ELF-1 (cell line): Measurements from ENCODE around the gene MMP15.
"Not testable (repeated sequence)": the region's sequence is repeated elsewhere in the genome, so short reads cannot be mapped to it uniquely, and the experiment has no call there.

Experiments
- DNase-seq: peaks from one replicate; pipeline ENCODE4 v3.0.0-alpha.2; 2016; ENCODE audit warnings: low read depth, low spot score

MMP15 gene

DNA sequence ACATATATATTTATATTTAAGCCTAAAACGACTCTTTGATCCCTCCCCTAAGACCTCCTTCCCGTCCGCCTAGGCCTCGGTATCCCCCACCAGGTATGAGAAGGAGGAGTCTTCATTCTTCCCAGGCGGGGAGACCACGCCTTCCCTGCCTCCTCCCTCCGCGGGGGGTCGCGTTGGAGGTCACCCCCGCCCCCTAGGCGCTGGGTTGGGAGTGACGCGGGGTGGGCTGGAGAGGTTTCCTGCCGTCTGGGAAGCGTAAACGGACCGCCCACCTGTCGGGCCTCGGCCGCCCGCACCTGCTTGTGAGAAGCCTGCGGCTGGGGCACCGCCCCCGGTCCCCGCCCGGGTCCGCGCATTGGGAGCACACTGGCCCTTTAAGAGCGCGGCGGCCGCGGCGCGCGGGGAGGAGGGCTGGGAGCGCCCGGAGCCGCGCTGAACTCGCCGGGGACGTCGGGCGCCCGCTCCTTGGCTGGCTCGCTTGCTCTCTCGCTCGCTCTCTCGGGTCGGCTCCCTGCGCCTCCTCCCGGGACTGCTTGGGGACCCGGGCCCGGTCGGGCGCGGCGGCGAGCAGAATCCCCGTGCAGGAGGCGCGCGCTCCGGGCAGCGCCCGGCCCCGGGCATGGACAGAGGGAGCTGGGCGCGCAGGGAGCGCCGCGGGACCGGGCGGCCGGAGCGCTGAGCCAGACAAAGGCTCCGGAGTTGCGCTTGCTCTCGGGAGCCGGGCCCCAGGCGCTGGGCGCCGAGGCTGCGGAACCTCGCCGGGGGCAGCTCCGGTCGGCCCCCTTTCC lies at the start of gene MMP15:
TSS of gene MMP15 (plus strand) at position 404 of the 788 bp plus-strand sequence. CDS start 597 bp downstream, outside the sequence.
- peak; percentile 98 for DNase-seq

DNA sequence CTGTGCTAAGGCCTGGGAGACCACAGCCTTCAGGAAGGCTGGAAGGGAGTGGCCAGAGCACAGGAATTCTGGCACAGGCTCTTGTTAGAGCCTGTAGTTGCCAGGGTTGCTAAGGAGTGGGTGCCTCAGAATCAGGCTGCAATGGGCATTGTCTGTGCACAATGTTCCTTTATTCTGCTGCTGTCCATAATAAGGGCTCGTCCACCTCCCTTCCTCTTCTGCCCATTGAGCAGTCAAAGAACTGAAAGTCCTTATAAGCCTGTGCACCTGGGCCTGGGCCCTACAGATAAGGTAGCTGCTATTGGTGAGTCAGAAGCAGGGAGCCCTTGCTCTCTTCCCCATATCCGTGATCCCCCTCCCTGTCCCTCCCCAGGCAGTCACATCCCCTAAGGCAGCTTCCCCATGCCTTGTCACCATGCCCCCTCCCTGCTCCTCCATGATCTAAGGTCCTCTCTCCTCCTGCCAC lies 49.2 kb upstream of the MMP15 start:
- no peak for DNase-seq

DNA sequence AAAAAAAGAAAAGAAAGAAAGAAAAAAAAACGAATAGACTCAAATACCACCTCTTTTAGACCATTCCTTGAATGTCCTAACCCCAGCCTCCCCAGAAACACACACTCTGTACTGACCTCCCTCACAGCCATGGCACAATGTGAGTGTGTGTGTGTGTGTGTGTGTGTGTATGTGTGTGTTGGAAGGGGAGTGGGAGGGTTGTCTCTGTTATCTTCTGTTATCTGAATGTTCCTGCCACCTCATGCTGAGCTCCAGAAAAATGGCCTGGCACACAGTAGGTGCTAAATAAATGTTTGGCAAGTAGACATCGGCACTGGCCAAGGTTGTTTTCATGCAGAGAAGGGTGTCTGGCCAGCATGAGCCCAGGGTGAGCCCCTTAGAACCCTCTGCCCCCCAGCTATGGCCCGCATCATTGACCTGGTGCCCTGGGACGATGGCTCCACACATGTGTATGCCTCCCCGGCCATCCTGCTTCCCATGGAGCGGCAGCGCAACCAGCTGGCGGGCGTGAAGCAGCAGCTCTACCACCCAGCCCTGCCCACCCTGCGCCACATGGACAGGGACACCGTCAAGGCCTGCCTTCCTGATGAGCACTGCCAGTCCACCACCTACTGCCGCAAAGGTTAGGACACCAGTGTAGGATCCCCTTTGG lies 48.0 kb upstream of the MMP15 start:
- peak; percentile 47 for DNase-seq

DNA sequence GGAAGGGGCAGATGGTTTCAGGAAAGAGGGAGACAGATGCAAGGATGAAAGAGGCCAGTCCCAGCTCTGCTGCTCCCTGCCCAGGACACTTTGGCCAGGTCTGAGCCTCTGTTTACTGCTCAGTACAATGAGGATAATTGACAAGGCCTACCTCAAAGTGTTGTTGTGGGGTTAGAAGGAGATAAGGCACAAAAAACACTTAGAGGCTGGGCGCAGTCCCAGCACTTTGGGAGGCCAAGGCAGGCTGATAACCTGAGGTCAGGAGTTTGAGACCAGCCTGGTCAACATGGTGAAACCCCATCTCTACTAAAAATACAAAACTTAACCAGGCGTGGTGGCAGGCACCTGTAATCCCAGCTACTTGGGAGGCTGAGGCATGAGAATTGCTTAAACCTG lies 47.5 kb upstream of the MMP15 start:
- DNase-seq: not testable (repeated sequence)

DNA sequence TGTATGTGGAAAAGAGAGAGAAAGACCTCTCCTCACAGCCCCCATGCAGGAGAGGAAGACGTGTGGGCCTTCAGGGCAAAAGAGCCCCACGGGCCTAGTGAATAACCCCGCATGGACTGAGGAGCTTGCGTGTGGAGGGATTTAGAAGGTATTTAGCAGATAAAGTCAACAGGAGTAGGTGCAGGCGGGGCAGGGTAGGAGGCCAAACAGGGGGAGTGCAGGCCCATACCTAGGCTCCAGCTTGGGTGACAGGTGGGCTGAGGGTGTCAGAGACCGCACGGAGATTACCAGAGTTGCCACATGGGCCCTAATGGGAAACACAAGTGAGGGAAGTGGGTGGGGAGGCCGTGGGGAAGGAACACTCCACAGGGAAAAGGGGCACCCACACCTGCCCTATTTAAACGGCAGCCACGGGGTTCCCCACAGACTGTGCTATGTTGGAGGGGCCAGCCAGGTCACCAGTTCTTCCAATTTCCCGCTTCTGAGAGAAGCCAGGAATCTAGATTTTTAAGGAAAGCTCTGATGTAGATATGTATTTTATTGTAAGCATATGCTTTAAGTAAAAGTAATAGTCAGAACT lies 46.5 kb upstream of the MMP15 start:
- no peak for DNase-seq

DNA sequence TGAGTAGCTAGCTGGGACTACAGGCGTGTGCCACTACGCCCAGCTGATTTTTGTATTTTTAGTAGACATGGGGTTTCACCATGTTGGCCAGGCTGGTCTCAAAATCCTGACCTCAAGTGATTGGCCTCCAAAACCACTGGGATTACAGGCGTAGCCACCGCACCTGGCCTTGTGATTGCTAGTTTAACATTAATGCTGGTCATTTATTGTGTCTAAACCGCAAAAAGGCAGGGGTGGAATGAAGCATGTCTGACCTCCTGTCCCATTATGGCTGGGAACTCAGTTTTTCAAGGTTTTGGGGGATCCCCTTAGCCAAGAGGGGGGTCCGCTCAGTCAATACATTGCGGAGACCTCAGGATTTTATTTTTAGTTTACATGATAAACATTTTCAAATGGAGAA lies 43.9 kb upstream of the MMP15 start:
- no peak for DNase-seq

DNA sequence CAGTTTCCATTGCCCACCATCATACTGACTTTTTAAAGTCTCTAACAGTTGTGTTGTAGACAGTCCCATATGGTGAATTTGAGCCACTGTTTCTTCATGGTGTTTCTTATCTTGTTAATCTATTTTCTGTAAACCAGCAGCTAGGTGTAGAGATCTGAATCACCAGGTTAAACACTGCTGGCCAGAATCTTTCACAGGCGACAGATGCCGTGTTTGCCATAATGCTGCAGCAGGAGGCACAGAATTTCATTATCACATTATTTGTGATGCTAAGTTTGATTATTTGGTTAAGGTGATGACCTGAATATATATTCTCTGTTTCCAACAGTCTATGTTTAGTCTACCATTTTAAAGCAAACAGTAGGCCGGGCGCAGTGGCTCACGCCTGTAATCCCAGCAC lies 43.2 kb upstream of the MMP15 start:
- no peak for DNase-seq

DNA sequence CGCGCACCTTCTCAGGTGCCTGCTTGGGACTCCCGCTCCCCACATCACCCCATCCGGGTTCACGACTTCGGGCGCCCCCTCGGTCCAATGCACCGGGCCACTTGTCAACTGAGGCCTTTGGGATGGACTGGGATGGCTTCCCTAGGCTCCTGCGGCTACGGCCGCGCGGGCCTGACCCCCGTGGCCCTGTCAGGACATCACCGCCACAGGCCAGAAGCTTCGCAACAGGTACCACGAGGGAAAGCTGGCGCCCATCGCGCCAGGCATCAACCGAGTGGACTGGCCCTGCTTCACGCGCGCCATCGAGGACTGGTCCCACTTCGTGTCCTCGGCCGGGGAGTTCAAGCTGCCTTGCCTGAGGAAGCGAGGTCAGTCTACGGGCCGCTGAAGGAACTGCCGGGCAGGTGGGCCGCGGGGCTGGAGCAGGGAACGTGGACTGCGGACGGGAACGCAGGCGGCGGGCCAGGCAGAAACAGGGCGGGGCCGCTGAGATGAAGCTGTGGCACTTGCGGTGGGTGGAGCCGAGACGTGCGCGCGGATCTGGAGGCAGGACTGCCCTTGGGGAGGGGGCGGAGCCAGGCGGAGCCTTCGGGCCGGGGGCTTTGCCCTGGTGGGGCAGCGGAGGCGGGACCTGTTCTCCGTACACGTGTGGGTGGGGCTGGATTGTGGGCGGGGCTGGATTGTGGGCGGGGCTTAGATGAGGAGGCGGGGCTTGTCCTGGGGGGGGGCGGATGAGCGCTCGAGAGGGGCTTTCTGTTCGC lies 40.9 kb upstream of the MMP15 start:
- DNase-seq: peak; percentile 93

DNA sequence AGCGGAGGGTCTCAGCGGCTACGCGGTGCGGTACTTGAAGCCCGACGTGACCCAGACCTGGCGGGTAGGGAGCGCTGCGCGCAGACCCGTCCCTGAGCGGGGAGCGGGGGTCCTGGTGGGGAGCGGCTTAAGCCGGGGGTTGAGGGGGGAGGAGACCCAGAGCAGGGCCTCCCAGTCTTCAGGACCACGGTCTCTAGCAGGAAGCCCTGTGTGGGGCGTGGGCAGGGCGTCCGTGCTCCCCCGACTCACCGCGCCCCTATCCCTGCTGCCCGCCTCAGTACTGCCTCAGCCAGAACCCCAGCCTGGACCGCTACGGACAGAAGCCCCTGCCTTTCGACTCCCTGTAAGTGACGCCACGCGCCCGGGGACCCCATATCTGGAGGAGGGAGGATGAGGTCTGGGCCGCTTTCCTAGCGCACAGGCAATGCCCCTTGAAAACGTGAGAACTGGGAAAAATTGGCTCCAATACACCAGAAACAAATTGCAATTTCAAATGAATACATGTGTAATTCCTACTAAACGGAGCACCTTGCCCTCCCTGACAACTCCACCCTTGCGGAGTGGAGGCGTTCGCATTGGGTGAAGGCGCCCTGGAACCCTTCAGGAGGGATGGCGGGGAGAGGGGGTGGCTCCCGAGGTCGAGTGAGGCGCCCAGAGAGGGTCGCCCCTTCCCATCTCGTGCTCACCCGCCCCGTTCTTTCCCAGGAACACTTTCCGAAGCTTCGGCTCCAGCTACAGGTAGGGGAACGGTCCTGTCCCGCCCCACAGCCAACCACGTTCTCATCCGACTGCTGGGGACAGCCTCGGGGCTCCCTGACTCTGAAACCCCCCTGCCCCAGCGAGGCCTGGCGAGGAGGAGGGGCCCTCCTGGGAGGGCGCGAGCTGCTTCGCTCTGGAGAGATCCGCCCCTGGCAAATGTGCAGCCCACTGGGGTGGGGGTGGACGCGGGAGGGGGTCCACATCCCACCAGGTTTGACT lies 40.1 kb upstream of the MMP15 start:
- peak; percentile 43 for DNase-seq

DNA sequence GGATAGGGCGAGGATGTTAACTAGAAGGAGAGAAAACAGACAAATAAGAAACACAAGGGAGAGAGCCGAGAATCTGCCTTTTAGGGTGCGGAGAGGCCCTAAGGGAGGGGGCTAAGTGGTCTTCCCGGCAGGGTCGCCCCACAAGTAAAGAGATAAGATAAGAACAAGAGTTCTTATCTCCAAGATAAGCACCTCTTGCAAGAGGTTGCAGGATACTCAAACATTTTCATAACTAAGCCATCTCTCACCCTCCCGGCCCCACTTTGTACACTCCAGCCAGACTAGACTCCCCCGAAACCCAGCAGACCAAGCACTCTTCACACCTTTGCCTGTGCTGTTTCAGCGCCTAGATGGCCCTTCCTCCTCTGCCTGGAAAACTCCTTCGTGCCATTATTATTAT lies 39.4 kb upstream of the MMP15 start:
- no peak for DNase-seq

DNA sequence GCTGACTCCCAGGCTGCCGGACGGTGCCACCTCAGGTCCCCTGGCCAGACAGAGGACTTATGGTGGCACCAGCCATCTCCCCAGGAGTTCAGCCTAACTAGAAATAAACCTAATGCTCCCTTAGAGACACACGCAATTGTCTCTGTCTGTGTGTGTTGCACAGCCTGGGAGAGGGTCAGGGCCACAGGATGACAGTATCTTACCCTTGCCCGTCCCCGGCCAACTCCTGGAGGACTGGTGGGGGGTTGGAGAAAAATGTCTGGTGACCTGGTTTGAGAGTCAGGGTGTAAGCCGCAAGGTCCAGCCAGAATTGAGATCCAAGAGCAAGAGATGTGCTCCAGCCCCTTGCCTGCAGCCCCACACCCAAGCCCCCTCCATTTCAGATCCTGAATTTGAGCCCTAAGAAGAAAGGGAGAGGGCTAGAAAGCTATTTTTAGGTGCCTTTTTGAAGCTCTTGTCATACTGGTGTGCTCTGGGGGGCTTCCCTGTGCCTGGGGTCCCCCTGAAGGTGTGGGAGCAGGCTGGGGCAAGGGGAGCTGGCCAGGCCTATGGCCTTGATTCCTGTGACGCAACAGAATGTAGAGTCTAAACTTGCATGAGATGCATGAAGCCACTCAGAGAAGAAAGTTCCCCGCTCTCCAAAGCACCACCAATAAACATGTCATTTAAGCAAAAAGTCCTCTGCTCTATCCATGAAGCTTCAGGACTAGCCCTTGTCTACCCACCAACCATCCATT lies 37.9 kb upstream of the MMP15 start:
- DNase-seq: no peak

DNA sequence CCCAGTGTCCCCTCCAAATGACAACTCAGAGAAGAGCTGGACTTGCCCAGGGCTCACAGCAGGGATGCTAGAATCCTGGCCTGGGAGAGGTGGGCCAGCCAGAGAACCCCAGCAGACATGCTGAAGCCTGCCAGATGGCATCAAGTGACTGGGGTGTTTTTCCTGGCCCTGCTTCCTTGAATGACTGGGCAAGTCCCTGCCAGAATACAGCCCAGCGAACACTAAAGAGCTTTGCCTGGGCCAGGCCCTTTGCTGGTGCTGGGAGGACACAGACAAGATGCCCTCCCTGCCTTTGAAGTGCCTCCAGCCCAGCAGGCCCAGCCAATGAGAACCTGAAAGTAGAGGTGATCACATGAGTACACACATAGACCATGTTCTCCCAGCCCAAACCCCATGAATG lies 36.6 kb upstream of the MMP15 start:
- DNase-seq: no peak

DNA sequence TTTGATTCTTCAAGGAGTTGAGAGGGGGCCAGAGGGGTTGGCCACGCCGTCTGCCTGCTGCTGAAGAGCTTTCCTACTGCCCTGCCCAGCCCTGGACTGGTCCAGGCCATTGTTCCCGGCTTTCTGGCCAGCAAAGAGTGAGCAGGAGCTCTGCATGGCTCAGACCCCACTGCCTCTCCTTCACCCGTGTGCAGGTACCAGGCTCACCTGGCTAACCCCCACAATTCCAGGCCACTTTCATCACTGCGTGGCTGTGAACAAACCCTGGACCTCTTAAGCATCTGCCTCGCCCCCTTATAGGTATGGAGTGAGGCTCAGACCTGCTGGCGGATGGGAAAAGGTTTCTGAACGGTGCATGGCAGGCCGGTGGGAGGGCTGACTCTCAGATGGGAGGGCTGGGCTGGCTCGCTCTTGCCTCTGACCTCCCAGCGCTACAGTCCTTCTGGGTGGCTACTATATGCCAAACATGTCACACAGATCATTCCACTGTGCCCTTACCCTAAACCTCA lies 33.9 kb upstream of the MMP15 start:
- no peak for DNase-seq

DNA sequence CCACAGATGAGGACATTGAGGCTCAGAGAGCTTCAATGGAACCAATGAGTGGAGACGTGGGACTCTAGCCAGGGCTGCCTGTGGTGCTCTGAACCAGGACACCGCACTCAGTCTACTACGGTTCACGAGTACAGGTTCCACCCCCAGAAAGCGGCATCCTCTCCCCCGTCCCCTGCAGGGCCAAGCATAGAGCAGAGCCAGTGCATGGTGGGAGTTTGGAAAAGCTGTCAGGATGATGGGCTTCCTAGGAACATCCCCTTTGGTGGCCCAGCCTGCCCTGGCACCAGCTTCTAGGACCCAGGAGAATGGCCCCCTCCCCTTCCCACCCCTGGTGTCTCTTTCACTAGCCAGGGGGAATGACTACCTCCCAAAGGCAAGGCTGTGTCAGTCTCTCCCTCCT lies 33.5 kb upstream of the MMP15 start:
- DNase-seq: no peak

DNA sequence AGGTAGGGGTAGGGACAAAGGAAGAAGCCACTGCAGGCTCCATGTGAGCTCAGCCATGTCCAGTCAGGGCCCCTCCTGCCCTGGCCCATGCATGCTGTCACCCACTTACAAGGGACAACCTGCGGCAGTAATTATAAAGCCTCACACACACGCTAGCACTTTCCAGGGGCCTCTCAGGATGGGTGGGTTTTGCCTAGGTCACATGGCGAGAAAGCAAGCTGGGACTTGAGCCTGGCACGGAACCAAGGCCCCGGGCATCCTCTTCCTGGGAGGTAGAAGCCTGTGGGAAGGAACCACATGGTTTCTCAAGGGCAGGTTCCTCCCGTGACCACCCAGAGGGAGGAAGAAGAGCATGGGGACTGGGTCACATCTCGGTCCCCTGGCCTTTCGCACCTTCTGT lies 32.1 kb upstream of the MMP15 start:
- no peak for DNase-seq

DNA sequence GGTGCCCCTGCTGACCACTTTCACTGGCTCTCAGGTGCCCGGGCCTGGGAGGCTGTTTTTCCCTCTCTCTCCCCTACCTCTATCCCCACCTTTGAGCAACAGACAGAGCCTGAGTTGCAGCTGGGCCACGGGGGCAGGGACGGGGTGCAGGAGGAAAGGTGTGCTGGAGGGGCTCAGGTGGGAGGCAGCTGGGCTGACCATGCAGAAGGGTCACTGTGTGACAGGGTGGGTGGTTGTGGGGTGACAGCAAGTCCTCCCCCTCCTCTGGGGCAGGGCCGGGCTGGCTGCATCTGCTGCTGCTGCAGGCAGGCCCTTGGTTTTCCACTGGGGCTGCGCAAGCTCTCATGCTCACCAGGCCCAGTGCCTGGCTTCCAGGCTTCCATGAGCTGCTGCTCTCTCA lies 31.7 kb upstream of the MMP15 start:
- no peak for DNase-seq

DNA sequence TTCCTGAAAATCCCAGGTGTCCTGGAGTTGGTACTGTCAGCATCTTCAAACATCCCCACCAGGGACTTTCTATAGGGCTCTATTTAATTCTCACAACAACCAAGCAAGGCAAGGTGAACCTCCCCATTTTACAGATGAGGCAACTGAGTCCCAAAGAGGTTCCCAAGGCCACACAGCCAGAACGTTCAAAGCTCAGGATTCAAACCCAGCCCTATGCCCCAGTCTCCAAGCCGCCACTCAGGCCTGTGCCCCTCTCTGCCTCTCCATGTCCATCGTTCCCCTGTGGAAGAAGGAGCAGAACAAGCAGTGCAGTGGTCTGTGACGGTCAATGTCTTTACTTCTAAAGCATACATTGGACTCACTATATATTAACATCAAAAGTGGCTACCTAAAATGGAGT lies 31.2 kb upstream of the MMP15 start:
- no peak for DNase-seq

DNA sequence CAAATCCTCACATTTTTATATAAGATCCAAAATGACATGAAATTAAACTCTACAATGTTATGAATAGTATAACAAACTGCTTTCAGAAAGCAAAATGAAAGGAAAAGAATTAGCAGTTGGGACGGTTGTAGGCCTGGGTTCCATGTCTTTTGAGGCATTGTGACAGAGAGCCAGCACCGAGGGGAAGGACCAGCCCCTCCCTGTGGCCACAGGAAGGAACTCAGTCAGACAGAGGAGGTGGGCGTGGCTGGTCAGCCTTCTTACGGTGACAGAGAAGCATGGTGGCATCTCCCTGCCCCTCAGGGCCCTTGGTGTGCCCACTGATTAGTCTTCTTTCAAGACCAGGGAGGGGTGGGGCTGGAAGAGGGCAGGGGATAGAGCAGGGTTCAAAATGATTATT lies 30.8 kb upstream of the MMP15 start:
- peak; percentile 74 for DNase-seq

DNA sequence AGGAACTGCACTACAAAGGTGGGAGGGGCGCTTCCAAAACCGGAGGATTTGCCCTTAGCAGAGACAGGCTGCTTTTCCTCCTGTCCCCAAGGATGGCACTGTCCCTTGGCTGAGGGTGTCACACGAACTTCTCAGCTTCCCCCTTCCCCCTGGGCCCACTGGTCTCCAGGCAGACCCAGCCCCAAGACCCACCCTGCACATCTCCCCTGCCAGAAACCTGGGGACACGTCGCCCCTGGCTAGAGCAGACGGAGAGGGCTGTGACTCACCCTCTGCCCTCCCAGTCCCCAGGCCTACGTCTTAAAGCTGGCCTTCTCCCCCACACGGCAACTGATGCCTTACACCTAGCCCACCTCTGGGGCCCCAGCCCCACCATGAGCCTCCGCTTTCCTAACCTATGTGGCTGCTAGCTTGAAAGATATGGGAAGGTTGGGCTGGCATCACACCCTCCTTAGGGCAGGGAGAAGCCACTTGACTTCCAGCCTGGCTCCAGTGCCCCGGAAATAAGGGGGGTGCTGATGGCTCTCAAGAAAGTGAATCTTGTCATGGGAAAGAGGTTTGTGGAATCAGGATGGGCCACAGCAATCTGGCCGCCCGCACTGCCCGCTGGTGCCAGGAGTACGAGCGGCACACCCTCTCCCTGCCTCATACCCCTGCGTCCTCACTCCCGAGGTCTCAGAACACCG lies 29.7 kb upstream of the MMP15 start:
- DNase-seq: no peak
